OCI-LY7 (cell line): ENCODE results near the gene EGR4. TPM values are rescaled to one million over a fixed set of nuclear protein-coding genes. Genes with fewer than 3 reads are reported as not detected.

Source experiments
- BruUV-seq: library from RNA; stranded (reverse); fragments of 400-500 nt; replicated peaks from 2 replicates; lab custom pipeline; 2021; lab: Mats Ljungman, UMichigan
- CTCF ChIA-PET: fragments of 300-600 bp; sonication (Branson Sonifier 250); formaldehyde crosslinking; loops from one replicate; lab custom pipeline; 2022; ENCODE audit warnings: antibody characterized with exemption; ENCODE audit not compliant: unreplicated experiment; lab: Charles Lee
- POLR2A ChIA-PET: fragments of 300-600 bp; sonication (Branson Sonifier 250); formaldehyde crosslinking; loops from one replicate; lab custom pipeline; 2022; ENCODE audit warnings: antibody characterized with exemption; lab: Charles Lee
- DNase-seq: peaks from one replicate; pipeline ENCODE4 v3.0.0-alpha.2; 2015; ENCODE audit warnings: low spot score
- H2AFZ ChIP-seq: fragments of 200-600 bp; sonication (generic), shearing (Covaris generic); 2 replicates; pipeline ENCODE4 v1.6.1; 2014; ENCODE audit warnings: mild to moderate bottlenecking, antibody characterized with exemption, low read length, moderate library complexity
- H3K27ac ChIP-seq: fragments of 200-600 bp; sonication (generic); 2 replicates; pipeline ENCODE4 v1.5.1; 2014; ENCODE audit warnings: mixed run types, low read depth, mild to moderate bottlenecking, moderate library complexity, low read length, inconsistent platforms; ENCODE audit not compliant: poor library complexity, severe bottlenecking
- H3K36me3 ChIP-seq: fragments of 200-600 bp; sonication (generic); 2 replicates; pipeline ENCODE4 v1.6.1; 2014; ENCODE audit warnings: mild to moderate bottlenecking, antibody characterized with exemption, low read length, moderate library complexity, mixed read lengths; ENCODE audit not compliant: insufficient read depth
- H3K4me1 ChIP-seq: fragments of 200-600 bp; sonication (generic); 2 replicates; pipeline ENCODE4 v1.5.1; 2014; ENCODE audit warnings: mild to moderate bottlenecking, low read length; ENCODE audit not compliant: insufficient read depth, poor library complexity, severe bottlenecking
- H3K4me2 ChIP-seq: fragments of 200-600 bp; sonication (generic); 2 replicates; pipeline ENCODE4 v1.6.1; 2014; ENCODE audit warnings: mild to moderate bottlenecking, low read length
- H3K4me3 ChIP-seq: fragments of 200-600 bp; sonication (generic); 2 replicates; pipeline ENCODE4 v1.5.1; 2014; ENCODE audit warnings: mild to moderate bottlenecking, low read depth, low read length; ENCODE audit not compliant: poor library complexity, severe bottlenecking
- H3K79me2 ChIP-seq: fragments of 200-600 bp; sonication (generic); 2 replicates; pipeline ENCODE4 v1.6.1; 2016; ENCODE audit warnings: low read depth, mild to moderate bottlenecking, low read length, moderate library complexity, mixed read lengths; ENCODE audit not compliant: insufficient read depth
- H3K9me2 ChIP-seq: fragments of 200-600 bp; sonication (generic); 2 replicates; pipeline ENCODE4 v1.6.1; 2016; ENCODE audit warnings: mild to moderate bottlenecking, low read length, mixed read lengths; ENCODE audit not compliant: insufficient read depth
- H3K9me3 ChIP-seq: fragments of 200-600 bp; sonication (generic); 2 replicates; pipeline ENCODE4 v1.6.1; 2014; ENCODE audit warnings: mild to moderate bottlenecking, mixed run types, low read length, mixed read lengths
- H4K20me1 ChIP-seq: fragments of 200-600 bp; sonication (generic); 2 replicates; pipeline ENCODE4 v1.6.1; 2014; ENCODE audit warnings: mild to moderate bottlenecking, antibody characterized with exemption, low read length, moderate library complexity, mixed read lengths; ENCODE audit not compliant: insufficient read depth
- EZH2phosphoT487 ChIP-seq: fragments of 200-600 bp; sonication (generic); IDR thresholded peaks from 2 replicates; pipeline ENCODE4 v1.6.1; 2018; ENCODE audit warnings: low read depth, borderline replicate concordance, mild to moderate bottlenecking, mixed run types, antibody characterized with exemption, low read length, moderate library complexity, mixed read lengths
- intact Hi-C: fragments of 100-400 bp; cut with micrococcal nuclease; formaldehyde crosslinking; loops from one replicate; pipeline ENCODE4 v1.10.0; 2022; ENCODE audit not compliant: unreplicated experiment
- total RNA-seq, 2 experiments: library from RNA; depleted of rRNA in 1 of 2; stranded (reverse); fragments of >200 nt in 1 of 2; shearing (Covaris generic) in 1 of 2; gene quantifications; 2 replicates each; pipeline ENCODE4 v1.2.3, GENCODE V29; 2014 to 2022
- TF ChIP-seq, protein P1 (sequence below): fragments of 200-600 bp; sonication (generic); conservative IDR thresholded peaks from 2 replicates; pipeline ENCODE4 v1.5.1; 2014; ENCODE audit warnings: mild to moderate bottlenecking, antibody characterized with exemption, low read length, moderate library complexity, mixed read lengths

Gene EGR4
- total RNA-seq, 2 experiments from 2014 or later, result not detected

DNA sequence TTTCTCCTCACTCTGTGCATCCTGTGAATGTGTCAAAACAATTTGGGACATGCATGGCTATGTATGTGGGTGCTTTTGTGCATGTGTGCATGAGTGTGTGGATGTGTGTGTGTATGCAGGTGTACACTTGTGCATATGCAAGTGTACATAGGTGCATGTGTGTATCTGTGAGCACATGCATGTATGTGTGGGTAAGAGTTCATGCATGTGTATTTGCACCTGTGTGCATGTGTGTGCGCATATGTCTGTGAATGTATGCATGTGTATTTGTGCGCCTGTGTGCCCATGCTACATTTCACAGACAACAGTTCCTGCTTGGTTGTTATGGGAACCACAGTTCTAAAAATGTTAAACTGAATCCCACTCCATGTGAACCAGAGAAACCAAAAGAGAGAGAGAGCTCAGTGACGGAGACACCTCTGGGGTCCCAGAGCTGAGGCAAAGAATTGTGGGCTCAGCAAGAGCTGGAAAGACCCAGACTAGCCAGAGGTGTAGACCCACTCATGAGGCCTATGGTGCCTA is 7.2 kb downstream of the EGR4 start:
- Histone ChIP-seq H3K4me3 (no peak overlapping the region), H4K20me1 (0 out of 2 replicates have a peak, but pooled peaks cover 7% of the 10 kb centered on the region), H3K9me3 (no peaks in the 10 kb centered on the region), H3K9me2 (no peaks in the 10 kb centered on the region), H3K79me2 (peaks cover 29% of the 10 kb centered on the region), H3K36me3 (peaks cover 9% of the 10 kb centered on the region), H3K4me2 (peak overlapping the region; percentile 94), H3K4me1 (peaks cover 31% of the 10 kb centered on the region), H2AFZ (peak overlapping the region; percentile 58; the same call in 1 of the 2 replicates), H3K27ac (peak overlapping the region; percentile 96)
- TF ChIP-seq EZH2phosphoT487, result no peak
- TF ChIP-seq, protein P1, sequence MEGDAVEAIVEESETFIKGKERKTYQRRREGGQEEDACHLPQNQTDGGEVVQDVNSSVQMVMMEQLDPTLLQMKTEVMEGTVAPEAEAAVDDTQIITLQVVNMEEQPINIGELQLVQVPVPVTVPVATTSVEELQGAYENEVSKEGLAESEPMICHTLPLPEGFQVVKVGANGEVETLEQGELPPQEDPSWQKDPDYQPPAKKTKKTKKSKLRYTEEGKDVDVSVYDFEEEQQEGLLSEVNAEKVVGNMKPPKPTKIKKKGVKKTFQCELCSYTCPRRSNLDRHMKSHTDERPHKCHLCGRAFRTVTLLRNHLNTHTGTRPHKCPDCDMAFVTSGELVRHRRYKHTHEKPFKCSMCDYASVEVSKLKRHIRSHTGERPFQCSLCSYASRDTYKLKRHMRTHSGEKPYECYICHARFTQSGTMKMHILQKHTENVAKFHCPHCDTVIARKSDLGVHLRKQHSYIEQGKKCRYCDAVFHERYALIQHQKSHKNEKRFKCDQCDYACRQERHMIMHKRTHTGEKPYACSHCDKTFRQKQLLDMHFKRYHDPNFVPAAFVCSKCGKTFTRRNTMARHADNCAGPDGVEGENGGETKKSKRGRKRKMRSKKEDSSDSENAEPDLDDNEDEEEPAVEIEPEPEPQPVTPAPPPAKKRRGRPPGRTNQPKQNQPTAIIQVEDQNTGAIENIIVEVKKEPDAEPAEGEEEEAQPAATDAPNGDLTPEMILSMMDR, result no peak
- ChIA-PET CTCF (no interaction called here), POLR2A (interaction anchor here (0.9 to 1.5 kb wide), 3 partner anchors 49 to 54 kb away, joined by 3 read pairs; no protein-coding TSS in a partner anchor)
- intact Hi-C loops, result no loop called here
- DNase-seq, result no peak
- BruUV-seq, result no TSS peak

DNA sequence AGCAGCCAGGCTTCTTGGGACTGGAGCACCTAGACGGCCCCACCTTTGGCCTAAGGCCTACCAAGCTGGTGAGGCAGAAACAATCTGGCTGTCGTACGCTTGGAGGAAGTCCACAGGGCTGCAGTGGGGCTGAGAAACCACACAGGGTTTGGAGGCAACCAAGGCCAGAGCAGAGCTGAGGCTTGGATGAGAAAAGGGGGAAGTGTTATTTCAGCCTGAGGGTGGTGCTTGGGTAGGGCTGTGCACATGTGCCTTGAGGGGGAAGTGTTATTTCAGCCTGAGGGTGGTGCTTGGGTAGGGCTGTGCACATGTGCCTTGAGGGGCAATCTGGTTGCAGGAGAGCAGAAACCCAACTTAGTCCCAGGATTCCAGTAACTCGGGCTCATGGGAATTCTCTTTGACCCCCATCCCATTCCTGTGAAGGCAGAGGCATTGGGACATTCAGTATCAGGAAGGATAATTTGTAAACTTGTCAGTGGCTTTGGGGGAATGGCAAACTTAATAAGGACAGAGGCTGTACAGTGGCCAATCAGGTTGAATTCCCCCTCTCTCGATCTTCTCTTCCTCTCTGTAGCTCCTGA is 8.1 kb downstream of the EGR4 start:
- Histone ChIP-seq H3K4me3 (peak overlapping the region; percentile 97), H3K79me2 (peaks cover 39% of the 10 kb centered on the region), H4K20me1 (0 out of 2 replicates have a peak, but pooled peaks cover 16% of the 10 kb centered on the region), H3K4me1 (peaks cover 31% of the 10 kb centered on the region), H3K9me2 (no peaks in the 10 kb centered on the region), H3K9me3 (no peaks in the 10 kb centered on the region), H3K4me2 (peak overlapping the region; percentile 94), H2AFZ (peak overlapping the region; percentile 58; the same call in 1 of the 2 replicates), H3K36me3 (peaks cover 19% of the 10 kb centered on the region), H3K27ac (peak overlapping the region; percentile 96)
- intact Hi-C loops, result loop anchor here (1.0 kb wide), 1 partner anchor 100 kb away; the partner anchor contains the start of gene ALMS1
- TF ChIP-seq, protein P1, result no peak; the same call in 1 of the 2 replicates
- no peak for TF ChIP-seq EZH2phosphoT487
- ChIA-PET CTCF (interaction anchor here (0.6 kb wide), 1 partner anchor 32 kb away, joined by 3 read pairs; no protein-coding TSS in a partner anchor), POLR2A (interaction anchor here (0.7 to 1.8 kb wide), 6 partner anchors 48 to 100 kb away, joined by 3 to 10 read pairs (median 4); partner anchors contain the start of genes ALMS1, CCT7 and PRADC1)
- BruUV-seq, result no TSS peak
- DNase-seq, result peak; percentile 90
